SK-N-SH (cell line): Measurements from ENCODE around the gene OLAH. TPM values are rescaled to one million over a fixed set of nuclear protein-coding genes. Genes with fewer than 3 reads are reported as not detected.

Source experiments
- CTCF ChIA-PET: fragments of 300-600, 350-600 bp; formaldehyde crosslinking; extraction: SDS; loops from one replicate; lab custom pipeline; 2021; lab: Yijun Ruan, JAX
- POLR2A ChIA-PET: fragments of 350-600 bp; sonication (Branson Sonifier 250); formaldehyde crosslinking; extraction: SDS; loops from one replicate; lab custom pipeline; 2020; ENCODE audit warnings: antibody characterized with exemption, inconsistent platforms; lab: Yijun Ruan, JAX
- DNase-seq: peaks from one replicate; pipeline ENCODE4 v3.0.0; 2012
- H2AFZ ChIP-seq: fragments of 200-600 bp; sonication (generic); 2 replicates; pipeline ENCODE4 v1.8.1; 2016; ENCODE audit warnings: antibody characterized with exemption, mild to moderate bottlenecking, low read depth
- H3F3A ChIP-seq: fragments of 200-600 bp; sonication (generic); replicated peaks from 2 replicates; pipeline ENCODE3; 2016; ENCODE audit warnings: antibody characterized with exemption, mild to moderate bottlenecking; ENCODE audit not compliant: insufficient read depth
- H3K27ac ChIP-seq, 2 experiments: fragments of 200-500 bp in 1 of 2; fragments of 200-600 bp in 1 of 2; sonication (Bioruptor generic) in 1 of 2; sonication (generic), shearing (Covaris generic) in 1 of 2; 2 replicates each; pipeline versions ENCODE4 v1.5.1 to v1.6.1; 2014 to 2016; ENCODE audit warnings: low read depth in 2 of 2, inconsistent platforms in 1 of 2, low read length in 1 of 2, mild to moderate bottlenecking in 1 of 2, mixed read lengths in 1 of 2
- H3K27me3 ChIP-seq: fragments of 200-600 bp; sonication (generic), shearing (Covaris generic); 2 replicates; pipeline ENCODE4 v1.6.1; 2016; ENCODE audit warnings: mixed run types; ENCODE audit not compliant: insufficient read depth
- H3K36me3 ChIP-seq, 2 experiments: fragments of 200-500 bp in 1 of 2; fragments of 200-600 bp in 1 of 2; sonication (Bioruptor generic) in 1 of 2; sonication (generic) in 1 of 2; replicated peaks in 1 of 2; 2 replicates each; pipeline versions ENCODE3 to v1.5.1; 2014 to 2016; ENCODE audit warnings: low read length in 1 of 2, mild to moderate bottlenecking in 1 of 2; ENCODE audit not compliant: insufficient read depth in 2 of 2, control insufficient read depth in 1 of 2
- H3K4me1 ChIP-seq, 2 experiments: fragments of 200-500 bp in 1 of 2; fragments of 200-600 bp in 1 of 2; sonication (Bioruptor generic) in 1 of 2; sonication (generic), shearing (Covaris generic) in 1 of 2; 2 replicates each; pipeline versions ENCODE4 v1.5.1 to v1.6.1; 2014 to 2016; ENCODE audit warnings: low read depth in 1 of 2, low read length in 1 of 2, mixed run types in 1 of 2; ENCODE audit not compliant: insufficient read depth in 2 of 2, control insufficient read depth in 1 of 2
- H3K4me2 ChIP-seq: fragments of 200-600 bp; sonication (generic), shearing (Covaris generic); 2 replicates; pipeline ENCODE4 v1.6.1; 2017; ENCODE audit warnings: mixed run types
- H3K4me3 ChIP-seq, 2 experiments: fragments of 200-500 bp in 1 of 2; fragments of 200-600 bp in 1 of 2; sonication (Bioruptor generic) in 1 of 2; sonication (generic), shearing (Covaris generic) in 1 of 2; 2 replicates each; pipeline versions ENCODE4 v1.5.1 to v1.8.1; 2014 to 2016; ENCODE audit warnings: low read depth in 2 of 2, inconsistent platforms in 1 of 2, low read length in 1 of 2, mild to moderate bottlenecking in 1 of 2, mixed read lengths in 1 of 2, moderate library complexity in 1 of 2
- H3K79me2 ChIP-seq: fragments of 200-600 bp; sonication (generic); 2 replicates; pipeline ENCODE4 v1.8.1; 2017; ENCODE audit warnings: mild to moderate bottlenecking; ENCODE audit not compliant: insufficient read depth
- H3K9ac ChIP-seq: fragments of 200-600 bp; sonication (generic); 2 replicates; pipeline ENCODE4 v1.6.1; 2017; ENCODE audit warnings: mixed run types
- H3K9me2 ChIP-seq: fragments of 200-600 bp; sonication (generic); 2 replicates; pipeline ENCODE4 v1.6.1; 2017; ENCODE audit warnings: mixed run types
- H3K9me3 ChIP-seq: fragments of 200-600 bp; sonication (generic); 2 replicates; pipeline ENCODE4 v1.6.1; 2017; ENCODE audit warnings: mixed run types, mild to moderate bottlenecking, moderate library complexity
- H4K20me1 ChIP-seq: fragments of 200-600 bp; sonication (generic); 2 replicates; pipeline ENCODE4 v1.6.1; 2017; ENCODE audit warnings: mild to moderate bottlenecking, mixed run types; ENCODE audit not compliant: insufficient read depth
- CHD2 ChIP-seq: fragments of 150-350 bp; IDR thresholded peaks from 2 replicates; pipeline ENCODE4 v1.6.1; 2018; ENCODE audit warnings: low read length; ENCODE audit not compliant: partially characterized antibody
- EZH2phosphoT487 ChIP-seq: fragments of 200-600 bp; sonication (generic); IDR thresholded peaks from 2 replicates; pipeline ENCODE4 v1.6.1; 2017; ENCODE audit warnings: low read depth, mixed run types, mild to moderate bottlenecking, antibody characterized with exemption, moderate library complexity, borderline replicate concordance
- FOXM1 ChIP-seq: IDR thresholded peaks from 2 replicates; pipeline ENCODE4 v1.4.0; 2012; ENCODE audit warnings: low read depth, mild to moderate bottlenecking
- GATA2 ChIP-seq: sonication (generic); formaldehyde crosslinking; IDR thresholded peaks from 2 replicates; pipeline ENCODE4 v1.5.0; 2020; ENCODE audit warnings: mild to moderate bottlenecking, missing genetic modification reagents
- IRF3 ChIP-seq: fragments of 150-350 bp; IDR thresholded peaks from 2 replicates; pipeline ENCODE4 v1.6.1; 2016; ENCODE audit warnings: mild to moderate bottlenecking, low read depth, low read length
- MAX ChIP-seq: IDR thresholded peaks from 2 replicates; pipeline ENCODE4 v1.4.0; 2012; ENCODE audit warnings: low read depth
- NFIC ChIP-seq: IDR thresholded peaks from 2 replicates; pipeline ENCODE4 v1.4.0; 2012; ENCODE audit warnings: borderline replicate concordance
- NRF1 ChIP-seq: IDR thresholded peaks from 2 replicates; pipeline ENCODE4 v1.6.1; 2012; ENCODE audit warnings: low read depth, mild to moderate bottlenecking, low read length
- POLR2AphosphoS5 ChIP-seq: IDR thresholded peaks from 2 replicates; pipeline ENCODE4 v1.6.1; 2012; ENCODE audit warnings: low read depth, low read length
- RAD21 ChIP-seq: IDR thresholded peaks from 2 replicates; pipeline ENCODE4 v1.6.1; 2012; ENCODE audit warnings: mild to moderate bottlenecking, low read length
- RCOR1 ChIP-seq: fragments of 150-350 bp; IDR thresholded peaks from 2 replicates; pipeline ENCODE4 v1.6.1; 2017; ENCODE audit warnings: antibody characterized with exemption, low read length
- REST ChIP-seq: IDR thresholded peaks from 2 replicates; pipeline ENCODE4 v1.6.1; 2012; ENCODE audit warnings: mild to moderate bottlenecking, low read depth, low read length, moderate library complexity
- RFX5 ChIP-seq: IDR thresholded peaks from 2 replicates; pipeline ENCODE4 v1.6.1; 2012; ENCODE audit warnings: mild to moderate bottlenecking, improper control_type of control experiment, low read length
- SMC3 ChIP-seq: IDR thresholded peaks from 2 replicates; pipeline ENCODE4 v1.6.1; 2012; ENCODE audit warnings: low read depth, low read length, improper control_type of control experiment
- TCF12 ChIP-seq: IDR thresholded peaks from 2 replicates; pipeline ENCODE4 v1.4.0; 2012
- YY1 ChIP-seq: IDR thresholded peaks from 2 replicates; pipeline ENCODE4 v1.4.0; 2012; ENCODE audit warnings: low read depth, mild to moderate bottlenecking
- WGBS: methylation state at CpG from one replicate; pipeline ENCODE4 v1.1.6; 2017; ENCODE audit warnings: low lambda C conversion rate; 5-methylcytosine and 5-hydroxymethylcytosine counted together
- polyA plus RNA-seq, 3 experiments: library from polyadenylated mRNA; depleted of rRNA; stranded (reverse); fragments of >200 nt; gene quantifications; 2 replicates each; pipeline ENCODE4 v1.2.3, GENCODE V29; 2012

Gene OLAH
- polyA plus RNA-seq, 1 of the 3 experiments (the other 2 are of a cell fraction) = not detected

DNA sequence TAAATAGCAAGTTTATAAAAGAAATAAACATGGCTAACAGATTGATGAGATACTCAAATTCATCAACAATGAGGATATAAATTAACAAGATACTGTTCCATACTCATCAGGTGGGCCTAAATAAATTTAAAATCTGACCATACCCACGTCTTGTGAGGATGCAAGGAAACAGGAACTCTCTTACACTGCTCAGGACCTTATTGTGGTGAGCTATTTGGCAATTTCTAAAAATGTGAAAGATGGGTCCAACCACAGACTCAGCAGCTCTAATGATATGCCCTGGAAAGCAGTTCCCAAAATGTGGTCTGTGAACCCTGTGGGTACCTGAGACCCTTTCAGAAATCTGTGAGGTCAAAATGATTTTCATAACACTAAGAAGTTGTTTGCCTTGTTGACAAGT, 74.9 kb downstream of the OLAH start (continued):
- TF ChIP-seq NFIC = no peak
- TF ChIP-seq NRF1 = no peak
- TF ChIP-seq RCOR1 = no peak
- TF ChIP-seq RAD21 = no peak
- TF ChIP-seq GATA2 (CRISPR knock-in tag) = no peak
- no peak for TF ChIP-seq REST
- no peak for TF ChIP-seq MAX
- TF ChIP-seq POLR2AphosphoS5 = no peak
- no peak for TF ChIP-seq SMC3

GRCh38 chr10:15120523-15120922, 76.8 kb downstream of the OLAH start:
- 95% methylated on average over 5 of the region's 5 CpGs for WGBS
- Histone ChIP-seq H3K9me2 (no peaks in the 10 kb centered on the region), H3K4me1 (peaks cover 7 to 21% of the 10 kb centered on the region in 2 experiments; a peak in 3 of 4 replicates), H4K20me1 (no peaks in the 10 kb centered on the region), H3K9ac (no peak overlapping the region), H3K79me2 (peaks cover 2% of the 10 kb centered on the region; the same call in 1 of the 2 replicates), H3K27me3 (no peaks in the 10 kb centered on the region), H3F3A (peaks cover 5% of the 10 kb centered on the region), H3K27ac (no peak overlapping the region), H3K9me3 (no peaks in the 10 kb centered on the region), H3K36me3 (peaks cover 39 to 56% of the 10 kb centered on the region in 2 experiments), H3K4me3 (no peak overlapping the region), H2AFZ (no peak overlapping the region), H3K4me2 (no peak overlapping the region)
- no peak for TF ChIP-seq RAD21
- TF ChIP-seq CHD2 = no peak
- TF ChIP-seq SMC3 = no peak
- no peak for TF ChIP-seq RFX5
- TF ChIP-seq REST = no peak
- TF ChIP-seq IRF3 = no peak
- no peak for TF ChIP-seq TCF12
- TF ChIP-seq FOXM1 = no peak
- TF ChIP-seq NRF1 = no peak
- no peak for TF ChIP-seq EZH2phosphoT487
- no peak for TF ChIP-seq POLR2AphosphoS5
- no peak for TF ChIP-seq MAX
- no peak for TF ChIP-seq YY1
- TF ChIP-seq NFIC = no peak
- CTCF ChIA-PET = no interaction called here
- no peak for DNase-seq
- POLR2A ChIA-PET = no interaction called here
